Sigmoid colon (tissue), 7 donors: Measurements from ENCODE around the gene EPM2AIP1. TPM values are rescaled to one million over a fixed set of nuclear protein-coding genes. Genes with fewer than 3 reads are reported as not detected.
A peak's percentile ranks its signal among the peaks of the same experiment; 100 is the strongest.

ENCODE experiments used
- DNase-seq: peaks from one replicate; pipeline ENCODE4 v3.0.0-alpha.2; 2019
- H3K27ac ChIP-seq, 4 donors: fragments of 200-600 bp; sonication (generic); one replicate each; pipeline ENCODE4 v1.5.1; 2016 to 2019; ENCODE audit warnings: mild to moderate bottlenecking in 1 of 4
- H3K27me3 ChIP-seq, 3 donors: fragments of 200-600 bp; sonication (generic); one replicate each; pipeline ENCODE4 v1.5.1; 2019; ENCODE audit warnings: mild to moderate bottlenecking in 1 of 3
- H3K36me3 ChIP-seq, 4 donors: fragments of 200-600 bp; sonication (generic); one replicate each; pipeline ENCODE4 v1.5.1; 2016 to 2019
- H3K4me1 ChIP-seq, 4 donors: fragments of 200-600 bp; sonication (generic); one replicate each; pipeline ENCODE4 v1.5.1; 2017 to 2019
- H3K4me3 ChIP-seq, 4 donors: fragments of 200-600 bp; sonication (generic); one replicate each; pipeline ENCODE4 v1.5.1; 2017 to 2019; ENCODE audit warnings: mild to moderate bottlenecking in 2 of 4, moderate library complexity in 1 of 4
- H3K9me3 ChIP-seq, 4 donors: fragments of 200-600 bp in 3 of 4; sonication (generic) in 3 of 4; one replicate each; pipeline versions ENCODE4 v1.5.1 to v1.6.1; 2013 to 2019
- CTCF ChIP-seq, 4 experiments: fragments of 450-650 bp in 3 of 4; fragments of 200-600 bp in 1 of 4; IDR thresholded peaks; one replicate each; pipeline ENCODE4 v1.5.1; 2016 to 2019; ENCODE audit warnings: antibody characterized with exemption in 4 of 4, mild to moderate bottlenecking in 3 of 4, moderate library complexity in 2 of 4
- EP300 ChIP-seq, 4 donors: sonication (generic); formaldehyde crosslinking; IDR thresholded peaks; one replicate each; pipeline ENCODE4 v1.6.1; 2017; ENCODE audit warnings: antibody characterized with exemption in 4 of 4
- POLR2A ChIP-seq, 2 donors: fragments of 450-650 bp; IDR thresholded peaks; one replicate each; pipeline ENCODE4 v1.6.1; 2016; ENCODE audit warnings: antibody characterized with exemption in 2 of 2, mild to moderate bottlenecking in 2 of 2, moderate library complexity in 2 of 2
- POLR2AphosphoS5 ChIP-seq, 4 donors: sonication (generic); formaldehyde crosslinking; IDR thresholded peaks; one replicate each; pipeline ENCODE4 v1.6.1; 2017; ENCODE audit warnings: antibody characterized with exemption in 4 of 4
- WGBS, 2 donors: extraction: QIAGEN DNeasy Blood & Tissue Kit; methylation state at CpG; one replicate each; pipeline ENCODE4 v1.1.7; 2013; 5-methylcytosine and 5-hydroxymethylcytosine counted together
- intact Hi-C: fragments of 100-400 bp; cut with DNase I; formaldehyde crosslinking; loops from one replicate; pipeline ENCODE4 v1.15.1; 2023
- polyA plus RNA-seq, 3 donors: library from polyadenylated mRNA; stranded (reverse); fragments of 200-250 nt; gene quantifications; one replicate each; pipeline ENCODE4 v1.2.3, GENCODE V29; 2013
- total RNA-seq, 4 donors: library from RNA; depleted of rRNA; stranded (reverse); fragments of >200 nt; gene quantifications; one replicate each; pipeline ENCODE4 v1.1.0, GENCODE V29; 2016
- donor health status: healthy with polysubstance abuse.
- donor health status: Bipolar disorder and iron deficiency.
- donor health status: healthy.

EPM2AIP1 gene
- total and polyA plus RNA-seq, 7 donors: 1.2 to 18.9 (median 11.8) TPM

DNA sequence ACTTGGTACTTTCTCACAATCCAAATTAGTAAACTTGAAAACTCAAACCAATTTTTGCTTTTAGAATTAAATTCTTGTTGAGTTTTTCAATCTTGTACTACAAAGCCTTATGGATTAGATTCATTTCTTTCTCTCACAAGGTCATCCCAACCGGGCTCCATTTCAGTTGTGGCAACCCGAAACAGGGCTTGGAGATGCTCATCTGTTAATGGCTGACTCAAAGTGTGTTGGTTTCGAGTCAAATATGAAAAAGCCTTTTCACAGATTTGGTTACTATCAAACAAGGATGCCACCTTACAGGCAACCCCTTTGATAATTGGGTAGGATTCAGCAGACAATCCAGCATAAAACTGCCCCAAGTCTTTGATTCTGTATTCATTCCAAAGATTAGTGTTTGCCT lies 1.8 kb downstream of the EPM2AIP1 start:
- H3K27ac ChIP-seq: peak overlapping the region; percentile 96 to 98 (median 97)
- intact Hi-C loops: no loop called here
- H3K27me3 ChIP-seq: no peaks in the 10 kb centered on the region
- DNase-seq: no peak
- H3K4me3 ChIP-seq: peak overlapping the region in 3 of 4 donors; percentile 62 to 68 (median 64)
- TF ChIP-seq CTCF (IDR thresholded peaks at IDR 0.05) (no peak), EP300 (IDR thresholded peaks at IDR 0.05) (no peak), POLR2AphosphoS5 (IDR thresholded peaks at IDR 0.05) (no peak), POLR2A (IDR thresholded peaks at IDR 0.05) (no peak)
- no peaks in the 10 kb centered on the region for H3K9me3 ChIP-seq
- H3K36me3 ChIP-seq: peaks cover 0 to 30% (median 4%) of the 10 kb centered on the region in 4 donors
- WGBS, 2 donors: 86% methylated on average over 3 of the region's 3 CpGs
- peaks cover 0 to 59% (median 52%) of the 10 kb centered on the region in 4 donors for H3K4me1 ChIP-seq

GRCh38 chr3:36989568-36989967 lies 3.4 kb downstream of the EPM2AIP1 start:
- Histone ChIP-seq H3K36me3 (peaks cover 6 to 35% (median 16%) of the 10 kb centered on the region in 4 donors), H3K27me3 (no peaks in the 10 kb centered on the region), H3K4me3 (peak overlapping the region in 2 of 4 donors; percentile 11 to 24), H3K4me1 (peaks cover 0 to 53% (median 50%) of the 10 kb centered on the region in 4 donors), H3K27ac (peak overlapping the region in 2 of 4 donors; percentile 17 to 18), H3K9me3 (no peaks in the 10 kb centered on the region)
- intact Hi-C loops: no loop called here
- TF ChIP-seq EP300 (IDR thresholded peaks at IDR 0.05): no peak
- TF ChIP-seq POLR2AphosphoS5 (IDR thresholded peaks at IDR 0.05): no peak
- no peak for TF ChIP-seq CTCF (IDR thresholded peaks at IDR 0.05)
- no peak for TF ChIP-seq POLR2A (IDR thresholded peaks at IDR 0.05)
- no peak for DNase-seq

- intact Hi-C loops: no loop called here
- 60 to 90% methylated on average over 3 of the region's 3 CpGs for WGBS, 2 donors
- peak overlapping the region in 2 of 4 donors; percentile 11 to 24 for H3K4me3 ChIP-seq
- peak overlapping the region in 1 of 4 donors; percentile 18 for H3K27ac ChIP-seq
- peaks cover 6 to 41% (median 18%) of the 10 kb centered on the region in 4 donors for H3K36me3 ChIP-seq
- no peaks in the 10 kb centered on the region for H3K27me3 ChIP-seq
- TF ChIP-seq POLR2A (IDR thresholded peaks at IDR 0.05): no peak
- no peaks in the 10 kb centered on the region for H3K9me3 ChIP-seq
- peaks cover 0 to 48% (median 45%) of the 10 kb centered on the region in 4 donors for H3K4me1 ChIP-seq
- DNase-seq: no peak
Measured at GRCh38 chr3:36989005-36989404, 3.9 kb downstream of the EPM2AIP1 start.

GRCh38 chr3:36988356-36988755 lies 4.6 kb downstream of the EPM2AIP1 start:
- no peak for DNase-seq
- Histone ChIP-seq H3K36me3 (peaks cover 8 to 47% (median 24%) of the 10 kb centered on the region in 4 donors), H3K4me1 (peaks cover 0 to 47% (median 43%) of the 10 kb centered on the region in 4 donors), H3K9me3 (no peaks in the 10 kb centered on the region), H3K27ac (no peak overlapping the region), H3K27me3 (no peaks in the 10 kb centered on the region), H3K4me3 (peak overlapping the region in 1 of 4 donors; percentile 24)
- WGBS, 2 donors: 55 to 87% methylated on average over 2 of the region's 2 CpGs
- no peak for TF ChIP-seq POLR2AphosphoS5 (IDR thresholded peaks at IDR 0.05)
- TF ChIP-seq POLR2A (IDR thresholded peaks at IDR 0.05): no peak
- TF ChIP-seq CTCF (IDR thresholded peaks at IDR 0.05): no peak
- no peak for TF ChIP-seq EP300 (IDR thresholded peaks at IDR 0.05)
- intact Hi-C loops: no loop called here

- H3K36me3 ChIP-seq: peaks cover 8 to 39% (median 25%) of the 10 kb centered on the region in 4 donors
- DNase-seq: no peak
- H3K4me1 ChIP-seq: no peaks in the 10 kb centered on the region
- H3K27me3 ChIP-seq: no peaks in the 10 kb centered on the region
- intact Hi-C loops: no loop called here
- WGBS, 2 donors: 95 to 96% methylated on average over 4 of the region's 4 CpGs
- H3K27ac ChIP-seq: no peak overlapping the region
- peaks cover 0 to 3% (median 0%) of the 10 kb centered on the region in 4 donors for H3K9me3 ChIP-seq
- no peak overlapping the region for H3K4me3 ChIP-seq
- TF ChIP-seq EP300 (IDR thresholded peaks at IDR 0.05) (no peak), POLR2A (IDR thresholded peaks at IDR 0.05) (no peak), POLR2AphosphoS5 (IDR thresholded peaks at IDR 0.05) (no peak), CTCF (IDR thresholded peaks at IDR 0.05) (no peak)
Measured at GRCh38 chr3:36981006-36981405, 11.9 kb downstream of the EPM2AIP1 start.
